Tibial nerve (tissue), 4 donors: ENCODE data around the gene SMTNL2.

Experiments
- EP300 ChIP-seq, 2 donors: sonication (generic); formaldehyde crosslinking; IDR thresholded peaks; one replicate each; pipeline ENCODE4 v1.6.1; 2017; ENCODE audit warnings: antibody characterized with exemption in 2 of 2, mild to moderate bottlenecking in 1 of 2
- POLR2A ChIP-seq, 2 donors: fragments of 450-650 bp; IDR thresholded peaks; one replicate each; pipeline ENCODE4 v1.6.1; 2017; ENCODE audit warnings: antibody characterized with exemption in 2 of 2, mild to moderate bottlenecking in 2 of 2, moderate library complexity in 2 of 2
- TF ChIP-seq, protein P1 (sequence below), 5 experiments: fragments of 200-600 bp in 3 of 5; fragments of 450-650 bp in 2 of 5; sonication (generic) in 3 of 5; IDR thresholded peaks; one replicate each; pipeline ENCODE4 v1.5.1; 2016 to 2019; ENCODE audit warnings: antibody characterized with exemption in 5 of 5, mild to moderate bottlenecking in 3 of 5, moderate library complexity in 2 of 5

DNA sequence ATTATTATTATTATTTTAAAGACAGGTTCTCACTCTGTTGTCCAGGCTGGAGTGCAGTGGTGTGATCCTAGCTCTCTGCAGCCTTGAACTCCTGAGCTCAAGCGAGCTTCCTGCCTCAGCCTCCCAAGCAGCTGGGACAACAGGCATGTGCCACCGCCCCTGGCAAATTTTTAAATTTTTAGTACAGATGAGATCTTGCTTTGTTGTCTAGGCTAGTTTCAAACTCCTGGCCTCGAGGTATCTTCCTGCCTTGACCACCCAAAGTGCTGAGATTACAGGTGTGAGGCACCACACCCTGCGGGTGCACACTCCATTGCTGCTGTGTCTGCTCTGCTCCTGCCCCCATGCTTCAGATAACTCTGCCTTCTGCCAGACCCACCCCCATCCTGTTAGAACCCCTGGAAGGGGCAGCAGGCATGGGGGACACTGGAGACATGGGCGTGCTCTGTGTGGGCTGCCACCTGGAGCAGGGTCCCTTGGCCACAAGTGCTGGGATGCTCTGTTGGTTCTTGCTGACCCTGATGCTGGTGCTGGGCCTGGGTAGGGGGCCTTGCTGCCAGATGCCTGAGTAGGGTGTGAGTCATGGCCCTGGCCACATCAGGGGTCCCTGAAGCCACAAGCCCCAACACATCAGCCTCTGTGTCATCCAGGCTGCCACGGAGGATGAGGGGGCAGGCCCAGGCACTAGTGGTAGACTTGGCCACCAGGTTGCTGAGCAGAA lies 26.5 kb upstream of the SMTNL2 start:
- TF ChIP-seq, protein P1, sequence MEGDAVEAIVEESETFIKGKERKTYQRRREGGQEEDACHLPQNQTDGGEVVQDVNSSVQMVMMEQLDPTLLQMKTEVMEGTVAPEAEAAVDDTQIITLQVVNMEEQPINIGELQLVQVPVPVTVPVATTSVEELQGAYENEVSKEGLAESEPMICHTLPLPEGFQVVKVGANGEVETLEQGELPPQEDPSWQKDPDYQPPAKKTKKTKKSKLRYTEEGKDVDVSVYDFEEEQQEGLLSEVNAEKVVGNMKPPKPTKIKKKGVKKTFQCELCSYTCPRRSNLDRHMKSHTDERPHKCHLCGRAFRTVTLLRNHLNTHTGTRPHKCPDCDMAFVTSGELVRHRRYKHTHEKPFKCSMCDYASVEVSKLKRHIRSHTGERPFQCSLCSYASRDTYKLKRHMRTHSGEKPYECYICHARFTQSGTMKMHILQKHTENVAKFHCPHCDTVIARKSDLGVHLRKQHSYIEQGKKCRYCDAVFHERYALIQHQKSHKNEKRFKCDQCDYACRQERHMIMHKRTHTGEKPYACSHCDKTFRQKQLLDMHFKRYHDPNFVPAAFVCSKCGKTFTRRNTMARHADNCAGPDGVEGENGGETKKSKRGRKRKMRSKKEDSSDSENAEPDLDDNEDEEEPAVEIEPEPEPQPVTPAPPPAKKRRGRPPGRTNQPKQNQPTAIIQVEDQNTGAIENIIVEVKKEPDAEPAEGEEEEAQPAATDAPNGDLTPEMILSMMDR (IDR thresholded peaks at IDR 0.05) = no peak
- TF ChIP-seq POLR2A (IDR thresholded peaks at IDR 0.05) (no peak), EP300 (IDR thresholded peaks at IDR 0.05) (no peak)
